Mucosa of gallbladder (tissue), 1 donor: ENCODE data around the gene CDK2. TPM values are rescaled to one million over a fixed set of nuclear protein-coding genes. Genes with fewer than 3 reads are reported as not detected.
"Not testable (repeated sequence)": the region's sequence is repeated elsewhere in the genome, so short reads cannot be mapped to it uniquely, and the experiment has no call there.

ENCODE experiments used
- DNase-seq: peaks from one replicate; pipeline ENCODE4 v3.0.0-alpha.2; 2020; ENCODE audit warnings: low spot score
- total RNA-seq: library from RNA; stranded (reverse); gene quantifications from one replicate; pipeline ENCODE4 v1.2.1, GENCODE V29; 2021
- donor health status: DM: no; HTN: no; CAD: no.

Gene CDK2
- total RNA-seq, 1 donor from 2014 or later: 28.0 TPM

DNA sequence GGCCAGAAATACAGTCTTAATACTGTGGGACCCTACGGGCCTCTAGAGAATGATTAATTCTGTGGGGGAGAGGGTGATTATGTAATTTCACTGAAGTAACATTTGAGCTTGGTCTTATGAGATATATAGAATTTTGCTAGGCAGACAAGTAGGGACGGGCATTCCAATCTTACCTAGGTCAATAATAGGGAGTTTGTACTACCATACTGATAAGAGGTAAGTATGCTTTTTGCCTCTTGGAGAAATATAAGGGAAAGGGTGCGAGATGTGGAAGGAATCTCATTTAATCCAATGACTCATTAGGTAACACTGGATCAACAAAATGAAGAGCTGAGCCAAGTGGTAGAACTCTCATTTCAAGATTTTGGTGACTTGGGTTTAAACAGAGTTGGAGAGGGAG is 12.4 kb downstream of the CDK2 start:
- no peak for DNase-seq

GRCh38 chr12:55981882-55982281 is 15.3 kb downstream of the CDK2 start:
- DNase-seq: not testable (repeated sequence)

- no peak for DNase-seq
These were observed 15.8 kb downstream of the CDK2 start for GRCh38 chr12:55982319-55982936.

GRCh38 chr12:55983232-55983842 is 16.7 kb downstream of the CDK2 start:
- DNase-seq: no peak

DNA sequence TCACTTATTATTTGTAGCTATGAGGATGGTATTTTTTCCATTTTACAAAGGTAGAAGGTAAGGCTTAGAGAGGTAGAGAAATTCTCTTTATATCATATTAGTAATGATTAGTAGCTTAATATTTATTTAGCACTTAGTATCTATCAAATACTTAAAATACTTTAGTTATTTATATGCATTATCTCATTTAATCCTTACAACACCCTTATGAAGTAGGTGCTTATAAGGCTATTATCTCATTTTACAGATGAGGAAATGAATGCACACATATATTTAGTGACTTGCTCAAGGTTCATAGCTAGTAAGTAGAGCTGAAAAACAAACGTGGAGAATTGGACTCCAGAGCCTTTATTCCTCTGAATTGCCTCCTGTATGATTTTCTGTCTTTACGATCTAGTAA is 18.2 kb downstream of the CDK2 start:
- DNase-seq: no peak

DNA sequence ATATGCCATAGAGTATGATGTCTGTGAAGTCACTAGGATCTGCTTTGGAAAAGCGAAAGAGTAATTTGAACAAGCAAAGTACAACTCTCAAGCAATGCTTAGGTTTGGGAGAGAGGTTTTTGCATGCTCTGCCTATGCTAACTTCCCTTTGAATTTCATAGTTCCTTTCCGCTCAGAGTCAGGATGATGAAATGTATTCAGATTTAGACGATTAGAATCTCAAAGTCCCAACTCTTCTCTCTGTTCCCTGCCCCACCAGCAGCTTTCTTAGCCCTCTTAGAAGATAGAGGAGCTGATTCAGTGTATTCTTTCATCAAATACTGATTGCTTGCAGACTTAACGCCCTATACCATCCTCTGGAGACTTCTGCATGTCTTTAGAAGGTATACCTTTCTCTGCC is 18.7 kb downstream of the CDK2 start:
- no peak for DNase-seq

- DNase-seq: not testable (repeated sequence)
These were observed 19.3 kb downstream of the CDK2 start for GRCh38 chr12:55985976-55986375.

DNA sequence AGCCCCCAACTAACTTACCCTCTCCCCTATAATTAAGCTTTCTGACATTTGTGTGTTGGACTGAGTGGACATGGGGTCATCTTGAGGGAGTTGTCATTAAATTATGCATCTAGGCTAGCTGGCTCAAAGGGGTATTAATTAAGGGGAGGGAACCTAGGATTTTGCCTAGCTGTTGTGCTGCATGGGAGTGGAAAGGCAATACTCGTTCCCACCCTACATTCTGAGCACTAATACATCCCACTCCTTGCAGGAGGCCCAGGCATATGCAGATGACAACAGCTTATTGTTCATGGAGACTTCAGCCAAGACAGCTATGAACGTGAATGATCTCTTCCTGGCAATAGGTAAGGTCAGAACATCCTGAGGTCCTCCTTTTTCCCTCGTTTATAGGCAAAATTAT is 24.5 kb downstream of the CDK2 start:
- no peak for DNase-seq

- DNase-seq: no peak
These were observed 26.7 kb downstream of the CDK2 start for GRCh38 chr12:55993230-55993853.

- no peak for DNase-seq
These were observed 28.7 kb downstream of the CDK2 start for GRCh38 chr12:55995366-55995765.

DNA sequence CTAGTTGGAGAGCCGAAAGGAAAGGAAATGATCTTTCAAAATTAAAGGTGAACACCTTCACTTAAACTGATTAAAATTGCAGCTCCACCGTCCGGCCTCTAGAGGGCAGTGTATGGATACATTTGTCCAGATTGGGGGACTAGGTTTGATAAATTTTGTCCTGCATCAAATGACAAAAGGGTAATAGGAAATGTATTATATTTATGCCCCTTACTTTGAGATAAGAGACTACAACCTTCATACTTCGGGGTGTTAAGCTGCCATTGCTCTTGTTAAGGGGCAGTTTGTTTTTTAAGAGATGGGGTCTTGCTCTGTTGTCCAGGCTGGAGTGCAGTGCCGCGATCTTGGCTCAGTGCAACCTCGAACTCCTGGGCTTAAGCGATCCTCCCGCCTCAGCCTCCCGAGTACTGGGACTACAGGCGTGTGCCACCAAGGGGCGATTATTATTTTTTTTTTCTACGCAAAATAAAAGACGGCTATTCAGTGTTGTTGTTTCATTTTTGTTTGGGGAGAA is 29.6 kb downstream of the CDK2 start:
- peak; percentile 59 for DNase-seq

DNA sequence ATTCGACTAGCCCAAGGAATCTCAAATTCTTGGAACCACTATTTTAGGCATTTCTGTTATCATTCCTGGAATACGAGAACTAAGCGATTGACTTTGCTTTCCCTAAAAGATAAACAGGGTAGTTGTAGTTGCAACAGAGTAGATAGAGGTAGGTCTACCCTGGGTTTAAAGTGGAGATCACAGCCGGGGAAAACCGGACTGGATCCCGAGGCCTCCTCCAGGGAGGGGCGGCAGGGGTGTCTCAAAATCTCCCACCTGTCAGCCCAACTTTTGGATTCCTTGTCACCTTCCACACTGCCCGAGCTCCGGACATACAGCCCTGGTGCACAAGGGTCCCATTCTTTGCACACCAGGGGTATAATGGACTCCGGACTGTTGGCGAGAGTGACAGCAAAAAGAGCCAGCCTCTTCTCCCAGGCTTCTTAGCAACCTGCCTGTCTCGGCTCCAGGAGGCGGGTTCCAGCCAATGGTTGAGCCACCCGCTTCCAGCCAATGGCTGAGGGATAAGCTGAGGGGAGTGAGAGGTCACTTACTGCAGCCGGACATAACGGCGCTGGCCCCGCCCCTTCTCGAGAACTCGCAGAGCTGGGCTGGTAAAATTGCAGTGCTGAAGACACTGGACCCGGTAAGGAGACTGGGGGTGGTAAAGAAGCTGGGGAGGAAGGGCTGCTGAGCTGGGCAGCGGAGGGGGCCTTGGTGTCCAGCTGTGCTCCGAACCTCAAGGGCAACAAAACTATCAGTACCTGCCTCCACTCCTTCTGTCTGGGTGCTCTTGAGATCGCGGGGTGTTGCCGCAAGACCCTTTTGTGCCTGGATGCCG is 30.3 kb downstream of the CDK2 start, which contains the start of gene SUOX:
Gene SUOX (plus strand): TSS at position 562 of the 820 bp plus-strand sequence. CDS start 4,946 bp downstream, outside the sequence.
- peak; percentile 97 for DNase-seq

DNA sequence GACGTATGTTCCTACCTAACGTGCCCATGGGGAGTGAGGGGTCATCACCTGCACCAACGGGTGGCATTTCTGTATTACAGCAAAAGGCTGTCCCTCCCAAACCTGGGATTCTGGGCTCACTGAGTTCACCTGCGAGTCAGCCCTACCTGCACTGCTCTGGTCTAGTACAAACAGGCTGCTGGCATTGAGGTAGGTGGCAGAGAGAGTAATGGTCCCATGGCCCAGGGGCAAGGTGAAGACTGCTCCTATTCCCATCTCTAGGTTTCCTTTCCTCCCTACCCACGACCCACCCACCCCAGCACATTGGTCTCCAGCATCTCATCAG is 30.9 kb downstream of the CDK2 start:
- DNase-seq: peak; percentile 25

GRCh38 chr12:55999522-55999921 is 32.9 kb downstream of the CDK2 start:
- not testable (repeated sequence) for DNase-seq

GRCh38 chr12:55999999-56000540 is 33.4 kb downstream of the CDK2 start:
- not testable (repeated sequence) for DNase-seq

DNA sequence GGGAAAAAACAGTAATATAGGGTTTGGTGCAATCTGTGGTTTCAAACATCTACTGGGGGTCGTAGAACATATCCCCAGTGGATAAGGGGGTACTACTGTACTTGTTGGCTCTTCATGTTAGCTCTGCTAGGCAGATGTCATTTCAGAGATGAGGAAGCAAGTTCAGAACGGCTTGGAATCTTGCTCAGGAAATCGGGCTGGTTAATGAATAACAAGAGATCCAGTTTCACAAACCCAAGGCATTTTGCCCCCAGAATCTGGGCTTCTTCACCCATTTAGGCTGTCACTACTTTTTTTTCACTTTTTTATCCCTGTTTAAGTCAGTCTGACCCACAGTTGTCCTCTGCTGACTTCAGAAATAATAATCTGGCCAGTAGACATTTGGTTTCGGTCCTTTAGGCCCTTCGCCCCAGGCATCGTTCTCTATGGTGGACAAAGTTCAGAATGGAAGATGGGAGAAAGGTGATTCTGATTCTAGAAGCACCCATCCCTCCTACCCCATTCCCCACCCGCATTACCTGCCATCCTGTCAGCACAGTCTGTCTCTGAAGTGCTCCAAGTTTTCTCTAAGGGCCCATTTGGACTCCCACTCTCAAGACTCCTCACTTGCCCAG is 35.0 kb downstream of the CDK2 start:
- DNase-seq: no peak

DNA sequence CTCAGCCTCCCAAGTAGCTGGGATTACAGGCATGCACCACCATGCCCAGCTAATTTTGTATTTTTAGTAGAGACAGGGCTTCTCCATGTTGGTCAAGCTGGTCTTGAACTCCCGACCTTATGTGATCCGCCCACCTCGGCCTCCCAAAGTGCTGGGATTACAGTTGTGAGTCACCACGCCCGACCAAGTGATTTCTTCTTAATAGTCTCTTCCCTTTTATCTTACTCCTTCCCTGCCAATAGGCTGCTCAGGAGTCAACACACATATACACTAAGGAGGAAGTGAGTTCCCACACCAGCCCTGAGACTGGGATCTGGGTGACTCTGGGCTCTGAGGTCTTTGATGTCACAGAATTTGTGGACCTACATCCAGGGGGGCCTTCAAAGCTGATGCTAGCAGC is 36.7 kb downstream of the CDK2 start:
- DNase-seq: not testable (repeated sequence)

- no peak for DNase-seq
These were observed 37.6 kb downstream of the CDK2 start for GRCh38 chr12:56004211-56004610.

GRCh38 chr12:56007564-56008559 is 41.2 kb downstream of the CDK2 start:
- peak; percentile 37 for DNase-seq

- DNase-seq: no peak
These were observed 43.5 kb downstream of the CDK2 start for GRCh38 chr12:56010111-56010570.
